Measurements from ENCODE around the gene GGACT.

Gene GGACT

GRCh38 chr13:100544866-100545683 is 43.5 kb downstream of the GGACT start:
- no peak overlapping the region for H3K4me3 ChIP-seq (ENCODE audit: low read depth, low read length)
- H3K9ac ChIP-seq (ENCODE audit: low read depth, low read length), result no peak overlapping the region
- H3K27me3 ChIP-seq (ENCODE audit: control insufficient read depth, insufficient read depth, low read length), result no peaks in the 10 kb centered on the region
- H3K4me1 ChIP-seq (ENCODE audit: control insufficient read depth, insufficient read depth, low read length), result no peaks in the 10 kb centered on the region
- H3K36me3 ChIP-seq (ENCODE audit: control insufficient read depth, insufficient read depth, low read length), result no peaks in the 10 kb centered on the region
- no peaks in the 10 kb centered on the region for H3K9me3 ChIP-seq (ENCODE audit: control insufficient read depth, insufficient read depth, low read length)

GRCh38 chr13:100543872-100544602 is 44.6 kb downstream of the GGACT start:
- Histone ChIP-seq H3K27me3 (ENCODE audit: control insufficient read depth, insufficient read depth, low read length) (no peaks in the 10 kb centered on the region), H3K4me3 (ENCODE audit: low read depth, low read length) (no peak overlapping the region), H3K9ac (ENCODE audit: low read depth, low read length) (no peak overlapping the region), H3K9me3 (ENCODE audit: control insufficient read depth, insufficient read depth, low read length) (no peaks in the 10 kb centered on the region), H3K4me1 (ENCODE audit: control insufficient read depth, insufficient read depth, low read length) (no peaks in the 10 kb centered on the region), H3K36me3 (ENCODE audit: control insufficient read depth, insufficient read depth, low read length) (no peaks in the 10 kb centered on the region)

GRCh38 chr13:100542826-100543156 is 45.8 kb downstream of the GGACT start:
- H3K36me3 ChIP-seq (ENCODE audit: control insufficient read depth, insufficient read depth, low read length), result no peaks in the 10 kb centered on the region
- no peaks in the 10 kb centered on the region for H3K9me3 ChIP-seq (ENCODE audit: control insufficient read depth, insufficient read depth, low read length)
- no peaks in the 10 kb centered on the region for H3K27me3 ChIP-seq (ENCODE audit: control insufficient read depth, insufficient read depth, low read length)
- H3K9ac ChIP-seq (ENCODE audit: low read depth, low read length), result no peak overlapping the region
- H3K4me3 ChIP-seq (ENCODE audit: low read depth, low read length), result no peak overlapping the region
- no peaks in the 10 kb centered on the region for H3K4me1 ChIP-seq (ENCODE audit: control insufficient read depth, insufficient read depth, low read length)

- Histone ChIP-seq H3K4me1 (ENCODE audit: control insufficient read depth, insufficient read depth, low read length) (no peaks in the 10 kb centered on the region), H3K27me3 (ENCODE audit: control insufficient read depth, insufficient read depth, low read length) (no peaks in the 10 kb centered on the region), H3K9ac (ENCODE audit: low read depth, low read length) (no peak overlapping the region), H3K9me3 (ENCODE audit: control insufficient read depth, insufficient read depth, low read length) (no peaks in the 10 kb centered on the region), H3K4me3 (ENCODE audit: low read depth, low read length) (no peak overlapping the region), H3K36me3 (ENCODE audit: control insufficient read depth, insufficient read depth, low read length) (no peaks in the 10 kb centered on the region)
These were observed 46.4 kb downstream of the GGACT start for GRCh38 chr13:100541897-100542825.

GRCh38 chr13:100540621-100541020 is 48.0 kb downstream of the GGACT start:
- Histone ChIP-seq H3K4me3 (ENCODE audit: low read depth, low read length) (no peak overlapping the region), H3K9ac (ENCODE audit: low read depth, low read length) (no peak overlapping the region), H3K27me3 (ENCODE audit: control insufficient read depth, insufficient read depth, low read length) (no peaks in the 10 kb centered on the region), H3K36me3 (ENCODE audit: control insufficient read depth, insufficient read depth, low read length) (no peaks in the 10 kb centered on the region), H3K4me1 (ENCODE audit: control insufficient read depth, insufficient read depth, low read length) (no peaks in the 10 kb centered on the region), H3K9me3 (ENCODE audit: control insufficient read depth, insufficient read depth, low read length) (no peaks in the 10 kb centered on the region)

GRCh38 chr13:100537951-100538462 is 50.6 kb downstream of the GGACT start:
- Histone ChIP-seq H3K27me3 (ENCODE audit: control insufficient read depth, insufficient read depth, low read length) (no peaks in the 10 kb centered on the region), H3K4me1 (ENCODE audit: control insufficient read depth, insufficient read depth, low read length) (no peaks in the 10 kb centered on the region), H3K9ac (ENCODE audit: low read depth, low read length) (no peak overlapping the region), H3K36me3 (ENCODE audit: control insufficient read depth, insufficient read depth, low read length) (no peaks in the 10 kb centered on the region), H3K4me3 (ENCODE audit: low read depth, low read length) (no peak overlapping the region), H3K9me3 (ENCODE audit: control insufficient read depth, insufficient read depth, low read length) (no peaks in the 10 kb centered on the region)

- H3K36me3 ChIP-seq (ENCODE audit: control insufficient read depth, insufficient read depth, low read length), result no peaks in the 10 kb centered on the region
- H3K9me3 ChIP-seq (ENCODE audit: control insufficient read depth, insufficient read depth, low read length), result no peaks in the 10 kb centered on the region
- no peak overlapping the region for H3K4me3 ChIP-seq (ENCODE audit: low read depth, low read length)
- no peaks in the 10 kb centered on the region for H3K4me1 ChIP-seq (ENCODE audit: control insufficient read depth, insufficient read depth, low read length)
- no peaks in the 10 kb centered on the region for H3K27me3 ChIP-seq (ENCODE audit: control insufficient read depth, insufficient read depth, low read length)
- no peak overlapping the region for H3K9ac ChIP-seq (ENCODE audit: low read depth, low read length)
These were observed 51.1 kb downstream of the GGACT start for GRCh38 chr13:100537486-100537885.

- Histone ChIP-seq H3K9ac (ENCODE audit: low read depth, low read length) (no peak overlapping the region), H3K36me3 (ENCODE audit: control insufficient read depth, insufficient read depth, low read length) (no peaks in the 10 kb centered on the region), H3K27me3 (ENCODE audit: control insufficient read depth, insufficient read depth, low read length) (no peaks in the 10 kb centered on the region), H3K4me3 (ENCODE audit: low read depth, low read length) (no peak overlapping the region), H3K4me1 (ENCODE audit: control insufficient read depth, insufficient read depth, low read length) (no peaks in the 10 kb centered on the region), H3K9me3 (ENCODE audit: control insufficient read depth, insufficient read depth, low read length) (no peaks in the 10 kb centered on the region)
These were observed 51.9 kb downstream of the GGACT start for GRCh38 chr13:100536643-100537180.

GRCh38 chr13:100535426-100536135 is 53.0 kb downstream of the GGACT start:
- no peak overlapping the region for H3K4me3 ChIP-seq (ENCODE audit: low read depth, low read length)
- H3K36me3 ChIP-seq (ENCODE audit: control insufficient read depth, insufficient read depth, low read length), result no peaks in the 10 kb centered on the region
- no peak overlapping the region for H3K9ac ChIP-seq (ENCODE audit: low read depth, low read length)
- H3K9me3 ChIP-seq (ENCODE audit: control insufficient read depth, insufficient read depth, low read length), result no peaks in the 10 kb centered on the region
- no peaks in the 10 kb centered on the region for H3K27me3 ChIP-seq (ENCODE audit: control insufficient read depth, insufficient read depth, low read length)
- H3K4me1 ChIP-seq (ENCODE audit: control insufficient read depth, insufficient read depth, low read length), result peaks cover 4% of the 10 kb centered on the region

- H3K36me3 ChIP-seq (ENCODE audit: control insufficient read depth, insufficient read depth, low read length), result no peaks in the 10 kb centered on the region
- no peaks in the 10 kb centered on the region for H3K9me3 ChIP-seq (ENCODE audit: control insufficient read depth, insufficient read depth, low read length)
- H3K4me1 ChIP-seq (ENCODE audit: control insufficient read depth, insufficient read depth, low read length), result peaks cover 10% of the 10 kb centered on the region
- no peak overlapping the region for H3K9ac ChIP-seq (ENCODE audit: low read depth, low read length)
- H3K27me3 ChIP-seq (ENCODE audit: control insufficient read depth, insufficient read depth, low read length), result no peaks in the 10 kb centered on the region
- no peak overlapping the region for H3K4me3 ChIP-seq (ENCODE audit: low read depth, low read length)
These were observed 53.7 kb downstream of the GGACT start for GRCh38 chr13:100534911-100535310.

All from iPS-15b (cell line).